Lower lobe of right lung (tissue), 2 donors: ENCODE measurements around the gene ABHD6. TPM values are rescaled to one million over a fixed set of nuclear protein-coding genes. Genes with fewer than 3 reads are reported as not detected.

ENCODE experiments used
- ATAC-seq, 2 donors: fragments of 200-7000 bp; cut with Tn5 transposase; one replicate each; pipeline ENCODE4 v1.9.1; 2020 to 2022; ENCODE audit warnings: mild to moderate bottlenecking in 2 of 2, moderate library complexity in 2 of 2
- DNase-seq: peaks from one replicate; pipeline ENCODE4 v3.0.0-alpha.2; 2020
- H3K27ac ChIP-seq: fragments of 200-600 bp; one replicate; pipeline ENCODE4 v1.8.0; 2022
- H3K27me3 ChIP-seq: fragments of 200-600 bp; one replicate; pipeline ENCODE4 v1.8.0; 2022; ENCODE audit warnings: low read depth
- H3K36me3 ChIP-seq: fragments of 200-600 bp; one replicate; pipeline ENCODE4 v1.8.0; 2022; ENCODE audit warnings: mild to moderate bottlenecking
- H3K4me1 ChIP-seq: fragments of 200-600 bp; one replicate; pipeline ENCODE4 v1.8.0; 2022
- H3K4me3 ChIP-seq: fragments of 200-600 bp; one replicate; pipeline ENCODE4 v1.8.0; 2022; ENCODE audit warnings: mild to moderate bottlenecking
- H3K9me3 ChIP-seq: fragments of 200-600 bp; one replicate; pipeline ENCODE4 v1.8.0; 2022
- intact Hi-C: fragments of 100-400 bp; cut with DNase I; formaldehyde crosslinking; loops from one replicate; pipeline ENCODE4 v1.11.0; 2022
- total RNA-seq: library from RNA; stranded (reverse); fragmentation: NEBNext Ultra II Directional; extraction: Animal tissue kit (Norgen Biotek cat#: 25700); gene quantifications from one replicate; pipeline ENCODE4 v1.2.1, GENCODE V29; 2021
- TF ChIP-seq, protein P1 (sequence below): fragments of 200-600 bp; IDR thresholded peaks from one replicate; pipeline ENCODE4 v1.8.0; 2022; ENCODE audit warnings: antibody characterized with exemption, mild to moderate bottlenecking
- donor health status: DM: no; HTN: yes; CAD: no; lungs with severe emphysema.

The ABHD6 gene
- total RNA-seq, 1 donor from 2014 or later = 16.2 TPM

DNA sequence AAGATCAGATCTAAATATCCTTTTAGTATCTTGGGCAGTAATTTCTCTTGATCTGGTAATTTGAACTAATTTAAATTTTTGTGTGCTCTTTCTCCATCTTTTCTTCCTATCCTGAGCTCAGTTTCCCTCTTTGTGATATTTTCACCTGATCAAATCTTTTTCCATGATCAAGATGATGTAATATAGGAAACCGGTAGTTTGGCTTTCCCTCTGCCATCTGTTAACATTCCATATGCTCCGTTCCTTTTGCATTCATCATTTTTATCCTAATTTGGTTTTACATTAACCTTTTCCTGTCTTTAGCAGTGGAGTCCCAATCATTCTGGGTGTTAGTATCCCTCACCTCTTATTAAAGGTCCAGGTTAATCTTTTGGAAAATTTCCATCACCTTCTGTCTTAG, 5.9 kb upstream of the ABHD6 start:
- H3K4me1 ChIP-seq = peaks cover 2% of the 10 kb centered on the region
- no peak for ATAC-seq
- intact Hi-C loops = no loop called here

DNA sequence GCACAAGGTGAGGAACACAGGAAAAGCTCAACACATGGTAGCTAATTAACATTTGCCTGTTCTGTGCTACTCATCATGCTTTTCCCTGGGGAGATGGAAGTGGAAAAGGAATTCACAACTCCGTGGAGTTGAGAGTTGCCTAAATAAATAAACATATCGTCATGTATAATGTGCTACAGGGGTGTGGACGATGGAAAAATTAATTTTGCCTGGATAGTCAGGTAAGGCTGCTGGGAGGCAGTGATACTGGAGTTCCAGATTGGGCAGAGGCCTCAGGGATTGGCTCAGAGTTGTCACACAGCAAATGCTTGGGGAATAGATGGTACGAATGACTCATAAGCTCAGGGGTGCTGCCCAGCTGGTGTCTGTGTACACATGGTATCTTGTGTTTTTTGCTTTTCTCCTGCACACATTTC, 3.1 kb upstream of the ABHD6 start:
- no peaks in the 10 kb centered on the region for H3K27me3 ChIP-seq
- H3K9me3 ChIP-seq = no peaks in the 10 kb centered on the region
- no peaks in the 10 kb centered on the region for H3K36me3 ChIP-seq
- no peak overlapping the region for H3K4me3 ChIP-seq
- DNase-seq (no peak), ATAC-seq (no peak)
- intact Hi-C loops = no loop called here
- peaks cover 15% of the 10 kb centered on the region for H3K4me1 ChIP-seq
- H3K27ac ChIP-seq = no peak overlapping the region
- TF ChIP-seq, protein P1, sequence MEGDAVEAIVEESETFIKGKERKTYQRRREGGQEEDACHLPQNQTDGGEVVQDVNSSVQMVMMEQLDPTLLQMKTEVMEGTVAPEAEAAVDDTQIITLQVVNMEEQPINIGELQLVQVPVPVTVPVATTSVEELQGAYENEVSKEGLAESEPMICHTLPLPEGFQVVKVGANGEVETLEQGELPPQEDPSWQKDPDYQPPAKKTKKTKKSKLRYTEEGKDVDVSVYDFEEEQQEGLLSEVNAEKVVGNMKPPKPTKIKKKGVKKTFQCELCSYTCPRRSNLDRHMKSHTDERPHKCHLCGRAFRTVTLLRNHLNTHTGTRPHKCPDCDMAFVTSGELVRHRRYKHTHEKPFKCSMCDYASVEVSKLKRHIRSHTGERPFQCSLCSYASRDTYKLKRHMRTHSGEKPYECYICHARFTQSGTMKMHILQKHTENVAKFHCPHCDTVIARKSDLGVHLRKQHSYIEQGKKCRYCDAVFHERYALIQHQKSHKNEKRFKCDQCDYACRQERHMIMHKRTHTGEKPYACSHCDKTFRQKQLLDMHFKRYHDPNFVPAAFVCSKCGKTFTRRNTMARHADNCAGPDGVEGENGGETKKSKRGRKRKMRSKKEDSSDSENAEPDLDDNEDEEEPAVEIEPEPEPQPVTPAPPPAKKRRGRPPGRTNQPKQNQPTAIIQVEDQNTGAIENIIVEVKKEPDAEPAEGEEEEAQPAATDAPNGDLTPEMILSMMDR = no peak

More for the DNA sequence above, 5.9 kb upstream of the ABHD6 start:
- Histone ChIP-seq H3K36me3 (no peaks in the 10 kb centered on the region), H3K27ac (no peak overlapping the region), H3K27me3 (no peaks in the 10 kb centered on the region), H3K9me3 (no peaks in the 10 kb centered on the region), H3K4me3 (no peak overlapping the region)
- TF ChIP-seq, protein P1 = no peak
- DNase-seq = no peak

DNA sequence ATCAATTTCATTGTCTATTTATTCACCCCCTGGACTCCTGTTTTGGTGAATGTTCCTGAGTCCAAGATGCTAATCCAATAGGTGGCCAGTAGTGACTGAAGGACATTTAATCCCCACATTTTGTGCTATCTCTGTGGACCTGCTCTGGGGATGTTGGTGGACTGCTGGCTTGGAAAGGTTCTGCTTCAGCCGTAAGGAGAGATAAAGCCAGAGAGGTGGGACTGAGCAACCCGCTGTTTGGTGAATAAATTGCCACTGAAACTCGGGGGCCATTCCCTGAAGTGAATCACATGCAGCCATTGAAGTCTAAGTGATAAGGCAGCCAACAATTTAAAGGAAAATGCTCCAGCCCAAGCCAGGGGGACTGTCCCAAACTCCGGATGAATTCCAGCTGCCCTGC, 1.6 kb upstream of the ABHD6 start:
- intact Hi-C loops = no loop called here
- no peaks in the 10 kb centered on the region for H3K27me3 ChIP-seq
- no peaks in the 10 kb centered on the region for H3K36me3 ChIP-seq
- no peak overlapping the region for H3K27ac ChIP-seq
- H3K4me3 ChIP-seq = peak overlapping the region; percentile 94
- TF ChIP-seq, protein P1 = no peak
- ATAC-seq = no peak
- DNase-seq = no peak
- H3K9me3 ChIP-seq = no peaks in the 10 kb centered on the region
- peaks cover 15% of the 10 kb centered on the region for H3K4me1 ChIP-seq

DNA sequence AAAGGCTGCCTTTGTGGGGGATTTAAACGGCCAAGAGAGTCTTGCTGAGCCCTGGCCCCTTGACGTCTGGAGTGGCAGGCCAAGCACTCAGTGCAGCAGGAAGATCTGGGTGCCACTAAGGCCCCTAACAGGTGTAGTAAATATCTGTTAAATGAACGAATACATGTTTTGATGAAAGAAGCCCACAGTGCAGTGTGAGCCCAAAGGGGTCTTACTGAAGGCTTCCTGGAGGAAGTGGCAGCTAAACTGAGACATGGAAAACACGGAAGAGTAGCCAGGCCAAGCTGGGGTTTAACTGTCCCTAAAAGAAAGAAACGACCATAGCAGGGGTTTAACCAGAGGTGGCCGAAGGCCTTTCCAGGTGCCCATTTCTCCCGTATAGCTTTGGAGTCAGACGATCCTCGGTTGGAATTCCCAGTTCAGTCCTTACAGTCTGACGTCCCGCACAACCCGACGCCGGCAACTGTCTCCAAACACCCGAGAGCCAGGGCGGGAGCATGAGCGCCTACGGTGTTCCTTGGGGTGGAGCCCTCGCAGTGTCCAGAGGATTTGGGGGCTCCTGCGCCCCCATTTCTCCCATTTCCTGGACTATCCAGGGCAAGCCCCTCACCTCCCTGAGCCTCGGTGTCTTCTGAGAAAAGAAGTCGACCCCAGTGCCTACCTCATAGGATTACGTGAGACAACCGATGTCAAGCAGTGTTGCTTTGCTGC, 910 bp upstream of the ABHD6 start:
- no peaks in the 10 kb centered on the region for H3K27me3 ChIP-seq
- H3K27ac ChIP-seq = peak overlapping the region; percentile 79
- no peaks in the 10 kb centered on the region for H3K36me3 ChIP-seq
- ATAC-seq (peak; percentile 1 to 4), DNase-seq (peak; percentile 49)
- H3K4me3 ChIP-seq = peak overlapping the region; percentile 94
- intact Hi-C loops = no loop called here
- TF ChIP-seq, protein P1 = no peak
- no peaks in the 10 kb centered on the region for H3K9me3 ChIP-seq
- H3K4me1 ChIP-seq = peaks cover 15% of the 10 kb centered on the region

DNA sequence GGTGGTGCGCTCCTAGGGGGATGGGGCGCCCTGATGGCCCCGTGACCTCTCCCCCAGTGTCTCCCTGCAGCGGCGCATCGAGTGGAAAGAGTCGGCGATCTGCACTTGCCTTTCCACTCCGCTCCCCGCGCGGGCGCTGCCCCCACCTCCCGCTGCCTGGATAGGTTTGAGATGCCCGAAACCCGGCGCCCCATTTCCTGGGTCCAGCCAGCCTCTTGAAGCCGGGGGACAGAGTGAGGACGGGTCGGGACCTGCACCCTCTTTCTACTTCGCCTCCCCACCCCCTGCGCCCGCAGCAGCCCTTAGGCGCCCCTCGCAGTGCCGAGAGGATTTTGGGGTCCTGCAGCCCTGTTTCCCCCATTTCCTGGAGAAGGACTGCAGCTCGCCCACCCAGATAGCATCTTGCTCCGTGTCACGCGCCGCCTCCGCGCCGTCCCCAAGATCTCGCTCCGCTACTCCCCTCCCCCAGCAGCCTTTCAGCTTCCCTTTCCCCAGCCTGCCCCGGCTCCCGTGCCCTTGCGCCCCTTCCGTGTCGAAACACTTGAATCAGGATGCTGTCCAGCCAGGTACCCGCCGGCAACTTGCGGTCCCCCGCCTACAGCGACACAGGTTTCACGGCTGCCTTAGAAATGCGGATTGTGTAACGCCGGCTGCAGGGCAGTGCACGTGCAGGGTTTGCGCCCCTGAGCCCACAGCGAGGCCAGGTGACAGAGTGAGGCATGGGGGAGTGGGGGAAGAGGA, 519 bp downstream of the ABHD6 start:
- TF ChIP-seq, protein P1 = no peak
- Histone ChIP-seq H3K36me3 (no peaks in the 10 kb centered on the region), H3K27ac (peak overlapping the region; percentile 79), H3K27me3 (no peaks in the 10 kb centered on the region), H3K9me3 (no peaks in the 10 kb centered on the region), H3K4me3 (peak overlapping the region; percentile 94), H3K4me1 (peaks cover 15% of the 10 kb centered on the region)
- ATAC-seq (peak; percentile 74 to 79), DNase-seq (peak; percentile 84)
- intact Hi-C loops = no loop called here
